Progenitor cell of endocrine pancreas (in vitro differentiated cells): Measurements from ENCODE around the gene GRIK1. TPM values are rescaled to one million over a fixed set of nuclear protein-coding genes. Genes with fewer than 3 reads are reported as not detected.

Experiments used
- DNase-seq: peaks from one replicate; pipeline ENCODE4 v3.0.0; 2021; ENCODE audit warnings: low spot score; ENCODE audit not compliant: unreplicated experiment
- H3K27ac Mint-ChIP-seq: 2 replicates; pipeline ENCODE4 v1.8.0; 2021; ENCODE audit warnings: mild to moderate bottlenecking, moderate library complexity, mixed read lengths
- H3K27me3 Mint-ChIP-seq: 2 replicates; pipeline ENCODE4 v1.8.0; 2021; ENCODE audit warnings: mixed read lengths
- H3K36me3 Mint-ChIP-seq: 2 replicates; pipeline ENCODE4 v1.8.0; 2022; ENCODE audit warnings: mixed read lengths; ENCODE audit not compliant: insufficient read depth
- H3K4me1 Mint-ChIP-seq: 2 replicates; pipeline ENCODE4 v1.8.0; 2021; ENCODE audit warnings: low read depth, mixed read lengths
- H3K4me3 Mint-ChIP-seq: 2 replicates; pipeline ENCODE4 v1.8.0; 2021; ENCODE audit warnings: low read depth, mild to moderate bottlenecking, moderate library complexity, mixed read lengths
- H3K9me3 Mint-ChIP-seq: 2 replicates; pipeline ENCODE4 v1.8.0; 2021; ENCODE audit warnings: low read depth, mixed read lengths
- total RNA-seq: library from RNA; stranded (reverse); gene quantifications from 2 replicates; pipeline ENCODE4 v1.2.1, GENCODE V29; 2021
- TF ChIP-seq, protein P1 (sequence below): fragments of 200-600 bp; sonication (generic); IDR thresholded peaks from one replicate; pipeline ENCODE4 v1.5.0; 2021; ENCODE audit warnings: antibody characterized with exemption, mild to moderate bottlenecking; ENCODE audit not compliant: unreplicated experiment

The GRIK1 gene
- total RNA-seq, 1 donor from 2014 or later: 0.26 TPM

DNA sequence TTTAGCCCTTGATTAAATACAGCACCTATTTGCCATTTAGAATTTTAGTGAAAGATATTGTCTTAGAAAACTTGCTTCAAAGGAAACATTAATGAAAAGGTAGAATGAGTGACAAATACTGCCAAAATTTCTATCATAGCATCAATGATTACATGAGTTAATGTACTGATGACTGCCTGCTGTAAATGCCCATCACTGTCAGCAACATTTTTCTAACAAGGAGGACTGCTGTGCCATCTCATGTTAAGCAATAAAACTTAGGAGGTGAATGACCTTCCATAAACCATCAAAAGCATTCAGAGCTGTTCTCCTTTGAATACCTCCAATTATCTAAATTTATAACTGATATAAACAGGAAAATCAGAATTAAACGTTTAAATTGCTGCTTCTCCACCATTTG, 54.3 kb downstream of the GRIK1 start:
- H3K9me3 Mint-ChIP-seq: no peaks in the 10 kb centered on the region
- H3K36me3 Mint-ChIP-seq: no peaks in the 10 kb centered on the region
- no peaks in the 10 kb centered on the region for H3K4me1 Mint-ChIP-seq
- H3K27me3 Mint-ChIP-seq: no peaks in the 10 kb centered on the region
- no peak overlapping the region for H3K27ac Mint-ChIP-seq
- DNase-seq: no peak
- H3K4me3 Mint-ChIP-seq: no peak overlapping the region
- TF ChIP-seq, protein P1, sequence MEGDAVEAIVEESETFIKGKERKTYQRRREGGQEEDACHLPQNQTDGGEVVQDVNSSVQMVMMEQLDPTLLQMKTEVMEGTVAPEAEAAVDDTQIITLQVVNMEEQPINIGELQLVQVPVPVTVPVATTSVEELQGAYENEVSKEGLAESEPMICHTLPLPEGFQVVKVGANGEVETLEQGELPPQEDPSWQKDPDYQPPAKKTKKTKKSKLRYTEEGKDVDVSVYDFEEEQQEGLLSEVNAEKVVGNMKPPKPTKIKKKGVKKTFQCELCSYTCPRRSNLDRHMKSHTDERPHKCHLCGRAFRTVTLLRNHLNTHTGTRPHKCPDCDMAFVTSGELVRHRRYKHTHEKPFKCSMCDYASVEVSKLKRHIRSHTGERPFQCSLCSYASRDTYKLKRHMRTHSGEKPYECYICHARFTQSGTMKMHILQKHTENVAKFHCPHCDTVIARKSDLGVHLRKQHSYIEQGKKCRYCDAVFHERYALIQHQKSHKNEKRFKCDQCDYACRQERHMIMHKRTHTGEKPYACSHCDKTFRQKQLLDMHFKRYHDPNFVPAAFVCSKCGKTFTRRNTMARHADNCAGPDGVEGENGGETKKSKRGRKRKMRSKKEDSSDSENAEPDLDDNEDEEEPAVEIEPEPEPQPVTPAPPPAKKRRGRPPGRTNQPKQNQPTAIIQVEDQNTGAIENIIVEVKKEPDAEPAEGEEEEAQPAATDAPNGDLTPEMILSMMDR: no peak

DNA sequence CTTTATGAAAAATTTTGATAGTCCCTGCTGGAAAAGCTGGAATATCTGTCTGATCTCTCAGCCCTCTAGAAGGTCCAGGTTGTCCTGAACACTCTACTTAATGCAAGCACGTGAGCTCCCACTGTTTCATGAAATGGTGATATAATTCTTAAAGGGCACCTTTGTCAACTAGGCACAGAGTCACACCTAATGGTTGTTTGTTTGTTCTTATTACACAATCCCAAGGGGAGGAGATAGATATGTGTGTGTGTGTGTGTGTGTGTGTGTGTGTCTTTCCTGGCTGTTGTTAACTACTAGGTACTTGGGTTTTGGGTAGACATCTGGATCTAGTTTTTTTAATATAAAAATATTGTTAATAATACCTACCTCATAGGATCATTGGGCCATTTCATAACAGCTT, 63.9 kb downstream of the GRIK1 start:
- Mint-ChIP-seq H3K27me3 (no peaks in the 10 kb centered on the region), H3K4me1 (no peaks in the 10 kb centered on the region), H3K9me3 (no peaks in the 10 kb centered on the region), H3K4me3 (no peak overlapping the region), H3K27ac (no peak overlapping the region), H3K36me3 (no peaks in the 10 kb centered on the region)
- DNase-seq: no peak
- TF ChIP-seq, protein P1: no peak

DNA sequence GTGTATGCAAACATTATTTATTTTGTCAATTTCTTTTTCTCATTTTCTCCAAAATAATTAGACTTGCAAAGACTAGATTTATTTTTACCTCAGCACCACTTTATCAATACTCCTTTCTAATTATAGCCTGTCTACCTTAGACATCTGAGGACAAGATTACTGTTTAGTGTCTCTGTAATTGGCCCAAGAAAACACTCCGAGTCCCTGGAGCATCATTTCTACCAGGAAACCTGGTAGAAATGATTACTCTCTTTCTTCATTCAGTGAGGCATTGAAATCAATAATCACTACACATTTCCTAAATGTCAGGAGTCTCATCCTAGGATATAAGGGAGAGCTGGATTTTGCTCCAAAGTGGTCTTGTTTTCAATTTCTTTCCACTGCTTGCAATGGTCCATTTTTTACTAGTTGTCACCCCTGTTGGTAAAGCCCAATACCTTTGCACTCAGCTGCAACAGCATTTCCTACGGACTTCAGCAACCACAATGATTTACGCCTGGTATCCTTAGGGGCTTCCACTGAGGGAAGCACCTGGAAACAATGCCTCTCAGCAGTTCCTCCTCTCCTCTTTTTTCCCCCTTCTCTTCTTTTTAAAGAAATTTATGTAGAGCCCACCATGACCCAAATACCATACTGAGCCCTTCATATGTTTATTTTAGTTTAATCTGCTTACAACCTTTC, 64.6 kb downstream of the GRIK1 start:
- Mint-ChIP-seq H3K4me1 (peaks cover 1% of the 10 kb centered on the region), H3K9me3 (no peaks in the 10 kb centered on the region), H3K36me3 (no peaks in the 10 kb centered on the region), H3K4me3 (no peak overlapping the region), H3K27ac (no peak overlapping the region), H3K27me3 (no peaks in the 10 kb centered on the region)
- TF ChIP-seq, protein P1: no peak
- DNase-seq: no peak

DNA sequence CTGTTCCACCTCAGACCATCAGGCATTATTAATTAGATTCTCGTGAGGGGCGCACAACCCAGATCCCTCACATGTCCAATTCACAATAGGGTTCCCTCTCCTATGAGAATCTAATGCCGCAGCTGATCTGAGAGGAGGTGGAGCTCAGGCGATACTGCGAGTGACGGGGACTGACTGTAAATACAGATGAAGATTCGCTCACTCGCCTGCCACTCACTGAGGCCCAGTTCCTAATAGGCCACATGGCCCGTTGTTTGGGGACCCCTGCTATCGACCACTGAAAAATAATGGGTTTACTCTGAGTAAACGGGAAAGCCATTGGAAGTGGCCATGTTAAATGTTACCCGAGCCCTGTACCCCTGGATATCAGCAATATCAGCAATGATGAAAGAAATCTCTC, 65.9 kb downstream of the GRIK1 start:
- TF ChIP-seq, protein P1: no peak
- Mint-ChIP-seq H3K4me1 (peaks cover 1% of the 10 kb centered on the region), H3K36me3 (no peaks in the 10 kb centered on the region), H3K9me3 (no peaks in the 10 kb centered on the region), H3K27ac (no peak overlapping the region), H3K4me3 (no peak overlapping the region), H3K27me3 (no peaks in the 10 kb centered on the region)
- no peak for DNase-seq

DNA sequence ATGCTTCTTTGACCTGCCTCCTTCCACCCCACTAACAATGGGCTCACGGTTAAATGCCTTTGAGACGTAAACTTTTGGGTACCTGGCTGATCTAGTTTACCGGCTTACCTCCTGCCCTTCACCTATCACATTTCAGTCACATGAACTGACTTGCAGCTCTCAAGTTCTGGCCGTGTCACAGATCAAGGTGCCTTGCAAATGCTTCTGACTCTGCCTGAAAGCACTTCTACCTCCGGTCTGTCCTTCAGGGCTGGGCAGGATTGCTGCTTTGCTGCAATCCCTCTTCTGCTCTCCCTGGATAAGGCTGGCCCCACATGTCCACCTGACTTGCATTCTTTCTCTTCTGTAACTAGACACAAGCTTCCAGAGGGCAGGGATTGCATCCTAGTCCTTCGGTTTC, 69.0 kb downstream of the GRIK1 start:
- peaks cover 7% of the 10 kb centered on the region for H3K27me3 Mint-ChIP-seq
- TF ChIP-seq, protein P1: no peak
- H3K27ac Mint-ChIP-seq: no peak overlapping the region
- no peaks in the 10 kb centered on the region for H3K36me3 Mint-ChIP-seq
- H3K4me3 Mint-ChIP-seq: no peak overlapping the region
- DNase-seq: no peak
- peaks cover 1% of the 10 kb centered on the region for H3K4me1 Mint-ChIP-seq
- no peaks in the 10 kb centered on the region for H3K9me3 Mint-ChIP-seq
